Activated naive CD8-positive, alpha-beta T cell (primary cell): ENCODE results near the gene MAD1L1.

Experiments
- H3K27ac Mint-ChIP-seq: one replicate; pipeline ENCODE4 v1.8.0; 2021; ENCODE audit warnings: mixed read lengths
- H3K27me3 Mint-ChIP-seq: one replicate; pipeline ENCODE4 v1.8.0; 2021; ENCODE audit warnings: mixed read lengths
- H3K36me3 Mint-ChIP-seq: one replicate; pipeline ENCODE4 v1.8.0; 2021; ENCODE audit warnings: mixed read lengths
- H3K4me1 Mint-ChIP-seq: one replicate; pipeline ENCODE4 v1.8.0; 2021; ENCODE audit warnings: low read depth, mixed read lengths
- H3K4me3 Mint-ChIP-seq: one replicate; pipeline ENCODE4 v1.8.0; 2021; ENCODE audit warnings: mild to moderate bottlenecking, mixed read lengths
- H3K9me3 Mint-ChIP-seq: one replicate; pipeline ENCODE4 v1.8.0; 2021; ENCODE audit warnings: low read depth, mixed read lengths

Gene MAD1L1

GRCh38 chr7:2110610-2111396, 121.9 kb downstream of the MAD1L1 start:
- Mint-ChIP-seq H3K4me1 (peaks cover 42% of the 10 kb centered on the region), H3K27ac (peak overlapping the region; percentile 72), H3K36me3 (peaks cover 3% of the 10 kb centered on the region), H3K27me3 (no peaks in the 10 kb centered on the region), H3K9me3 (no peaks in the 10 kb centered on the region), H3K4me3 (peak overlapping the region; percentile 68)

GRCh38 chr7:2109936-2110609, 122.7 kb downstream of the MAD1L1 start:
- Mint-ChIP-seq H3K4me1 (peaks cover 44% of the 10 kb centered on the region), H3K9me3 (no peaks in the 10 kb centered on the region), H3K27ac (peak overlapping the region; percentile 72), H3K27me3 (no peaks in the 10 kb centered on the region), H3K4me3 (peak overlapping the region; percentile 68), H3K36me3 (peaks cover 3% of the 10 kb centered on the region)

GRCh38 chr7:2109251-2109872, 123.4 kb downstream of the MAD1L1 start:
- H3K27me3 Mint-ChIP-seq, result no peaks in the 10 kb centered on the region
- H3K9me3 Mint-ChIP-seq, result no peaks in the 10 kb centered on the region
- H3K4me1 Mint-ChIP-seq, result peaks cover 46% of the 10 kb centered on the region
- H3K4me3 Mint-ChIP-seq, result no peak overlapping the region
- H3K27ac Mint-ChIP-seq, result no peak overlapping the region
- H3K36me3 Mint-ChIP-seq, result peaks cover 3% of the 10 kb centered on the region

GRCh38 chr7:2108501-2109250, 124.1 kb downstream of the MAD1L1 start:
- H3K27me3 Mint-ChIP-seq, result no peaks in the 10 kb centered on the region
- no peaks in the 10 kb centered on the region for H3K9me3 Mint-ChIP-seq
- H3K27ac Mint-ChIP-seq, result no peak overlapping the region
- H3K36me3 Mint-ChIP-seq, result peaks cover 3% of the 10 kb centered on the region
- H3K4me1 Mint-ChIP-seq, result peaks cover 49% of the 10 kb centered on the region
- H3K4me3 Mint-ChIP-seq, result no peak overlapping the region

GRCh38 chr7:2108071-2108455, 124.7 kb downstream of the MAD1L1 start:
- Mint-ChIP-seq H3K9me3 (no peaks in the 10 kb centered on the region), H3K27ac (no peak overlapping the region), H3K4me3 (no peak overlapping the region), H3K4me1 (peaks cover 51% of the 10 kb centered on the region), H3K27me3 (no peaks in the 10 kb centered on the region), H3K36me3 (peaks cover 3% of the 10 kb centered on the region)

GRCh38 chr7:2107386-2108070, 125.2 kb downstream of the MAD1L1 start:
- Mint-ChIP-seq H3K4me1 (peaks cover 49% of the 10 kb centered on the region), H3K9me3 (no peaks in the 10 kb centered on the region), H3K27ac (no peak overlapping the region), H3K36me3 (peaks cover 3% of the 10 kb centered on the region), H3K27me3 (no peaks in the 10 kb centered on the region), H3K4me3 (no peak overlapping the region)

GRCh38 chr7:2106924-2107323, 125.8 kb downstream of the MAD1L1 start:
- Mint-ChIP-seq H3K27me3 (no peaks in the 10 kb centered on the region), H3K27ac (no peak overlapping the region), H3K36me3 (peaks cover 3% of the 10 kb centered on the region), H3K4me1 (peaks cover 48% of the 10 kb centered on the region), H3K4me3 (no peak overlapping the region), H3K9me3 (no peaks in the 10 kb centered on the region)

- H3K9me3 Mint-ChIP-seq, result no peaks in the 10 kb centered on the region
- H3K27ac Mint-ChIP-seq, result no peak overlapping the region
- H3K27me3 Mint-ChIP-seq, result no peaks in the 10 kb centered on the region
- H3K36me3 Mint-ChIP-seq, result peaks cover 3% of the 10 kb centered on the region
- H3K4me1 Mint-ChIP-seq, result peaks cover 47% of the 10 kb centered on the region
- no peak overlapping the region for H3K4me3 Mint-ChIP-seq
Observed at GRCh38 chr7:2106440-2106839, 126.3 kb downstream of the MAD1L1 start.

GRCh38 chr7:2105917-2106316, 126.8 kb downstream of the MAD1L1 start:
- H3K9me3 Mint-ChIP-seq, result no peaks in the 10 kb centered on the region
- H3K27me3 Mint-ChIP-seq, result no peaks in the 10 kb centered on the region
- H3K27ac Mint-ChIP-seq, result no peak overlapping the region
- no peak overlapping the region for H3K4me3 Mint-ChIP-seq
- H3K36me3 Mint-ChIP-seq, result peaks cover 3% of the 10 kb centered on the region
- peaks cover 43% of the 10 kb centered on the region for H3K4me1 Mint-ChIP-seq

GRCh38 chr7:2105280-2105679, 127.5 kb downstream of the MAD1L1 start:
- H3K4me3 Mint-ChIP-seq, result no peak overlapping the region
- no peak overlapping the region for H3K27ac Mint-ChIP-seq
- peaks cover 41% of the 10 kb centered on the region for H3K4me1 Mint-ChIP-seq
- H3K27me3 Mint-ChIP-seq, result no peaks in the 10 kb centered on the region
- H3K36me3 Mint-ChIP-seq, result peaks cover 3% of the 10 kb centered on the region
- no peaks in the 10 kb centered on the region for H3K9me3 Mint-ChIP-seq

- Mint-ChIP-seq H3K4me3 (no peak overlapping the region), H3K27me3 (no peaks in the 10 kb centered on the region), H3K9me3 (no peaks in the 10 kb centered on the region), H3K27ac (peak overlapping the region; percentile 86), H3K4me1 (peaks cover 41% of the 10 kb centered on the region), H3K36me3 (no peaks in the 10 kb centered on the region)
Observed at GRCh38 chr7:2104716-2105115, 128.0 kb downstream of the MAD1L1 start.

GRCh38 chr7:2104107-2104710, 128.5 kb downstream of the MAD1L1 start:
- H3K27ac Mint-ChIP-seq, result peak overlapping the region; percentile 86

GRCh38 chr7:2103071-2103898, 129.5 kb downstream of the MAD1L1 start:
- H3K4me1 Mint-ChIP-seq, result peaks cover 53% of the 10 kb centered on the region
- H3K27ac Mint-ChIP-seq, result peak overlapping the region; percentile 46
- H3K9me3 Mint-ChIP-seq, result no peaks in the 10 kb centered on the region
- peak overlapping the region; percentile 54 for H3K4me3 Mint-ChIP-seq
- no peaks in the 10 kb centered on the region for H3K36me3 Mint-ChIP-seq
- no peaks in the 10 kb centered on the region for H3K27me3 Mint-ChIP-seq

More at GRCh38 chr7:2104107-2104710, 128.5 kb downstream of the MAD1L1 start:
- Mint-ChIP-seq H3K27me3 (no peaks in the 10 kb centered on the region), H3K9me3 (no peaks in the 10 kb centered on the region), H3K4me3 (peak overlapping the region; percentile 54), H3K36me3 (no peaks in the 10 kb centered on the region), H3K4me1 (peaks cover 44% of the 10 kb centered on the region)
